HG03558 (cell line): Measurements from ENCODE around the gene ARHGAP22.

Experiments
- ATAC-seq: cut with Tn5 transposase; IDR thresholded peaks from one replicate; pipeline ENCODE4 v1.9.1; 2021; ENCODE audit warnings: moderate number of reproducible peaks; ENCODE audit not compliant: unreplicated experiment; ENCODE audit errors: extremely low read depth

The ARHGAP22 gene

GRCh38 chr10:48470115-48470892 is 134.6 kb downstream of the ARHGAP22 start:
- no peak for ATAC-seq

- ATAC-seq = no peak
These were observed 135.3 kb downstream of the ARHGAP22 start for GRCh38 chr10:48469516-48470020.

- no peak for ATAC-seq
These were observed 135.9 kb downstream of the ARHGAP22 start for GRCh38 chr10:48468866-48469511.

GRCh38 chr10:48468130-48468790 is 136.6 kb downstream of the ARHGAP22 start:
- ATAC-seq = no peak

- ATAC-seq = no peak
These were observed 137.2 kb downstream of the ARHGAP22 start for GRCh38 chr10:48467669-48468068.

- ATAC-seq = no peak
These were observed 138.1 kb downstream of the ARHGAP22 start for GRCh38 chr10:48466611-48467240.

GRCh38 chr10:48465860-48466521 is 138.9 kb downstream of the ARHGAP22 start:
- ATAC-seq = no peak

GRCh38 chr10:48464871-48465736 is 139.8 kb downstream of the ARHGAP22 start:
- ATAC-seq = no peak

GRCh38 chr10:48464121-48464870 is 140.6 kb downstream of the ARHGAP22 start:
- ATAC-seq = no peak

- no peak for ATAC-seq
These were observed 141.4 kb downstream of the ARHGAP22 start for GRCh38 chr10:48463318-48464003.

GRCh38 chr10:48462482-48463020 is 142.3 kb downstream of the ARHGAP22 start:
- ATAC-seq = no peak

GRCh38 chr10:48461623-48462481 is 143.0 kb downstream of the ARHGAP22 start:
- no peak for ATAC-seq

- no peak for ATAC-seq
These were observed 144.7 kb downstream of the ARHGAP22 start for GRCh38 chr10:48460182-48460581.

GRCh38 chr10:48459270-48460150 is 145.4 kb downstream of the ARHGAP22 start:
- ATAC-seq = no peak

- no peak for ATAC-seq
These were observed 146.2 kb downstream of the ARHGAP22 start for GRCh38 chr10:48458662-48459048.
